Transverse colon (tissue), 4 donors: ENCODE results near the gene WSCD2.

Experiments used
- CTCF ChIP-seq, 5 experiments: fragments of 200-600 bp in 3 of 5; fragments of 450-650 bp in 2 of 5; sonication (generic) in 3 of 5; IDR thresholded peaks; 1 replicate in 2 of 5; 2 replicates in 3 of 5; pipeline ENCODE4 v1.5.1; 2016 to 2017; ENCODE audit warnings: antibody characterized with exemption in 5 of 5, inconsistent platforms in 3 of 5, mild to moderate bottlenecking in 2 of 5, moderate library complexity in 1 of 5
- EP300 ChIP-seq: sonication (generic); formaldehyde crosslinking; IDR thresholded peaks from one replicate; pipeline ENCODE4 v1.6.1; 2017; ENCODE audit warnings: antibody characterized with exemption, low read depth
- POLR2A ChIP-seq: fragments of 450-650 bp; IDR thresholded peaks from one replicate; pipeline ENCODE4 v1.6.1; 2016; ENCODE audit warnings: antibody characterized with exemption, mild to moderate bottlenecking, moderate library complexity
- POLR2AphosphoS5 ChIP-seq, 3 donors: sonication (generic); formaldehyde crosslinking; IDR thresholded peaks; one replicate each; pipeline ENCODE4 v1.6.1; 2016; ENCODE audit warnings: antibody characterized with exemption in 3 of 3

DNA sequence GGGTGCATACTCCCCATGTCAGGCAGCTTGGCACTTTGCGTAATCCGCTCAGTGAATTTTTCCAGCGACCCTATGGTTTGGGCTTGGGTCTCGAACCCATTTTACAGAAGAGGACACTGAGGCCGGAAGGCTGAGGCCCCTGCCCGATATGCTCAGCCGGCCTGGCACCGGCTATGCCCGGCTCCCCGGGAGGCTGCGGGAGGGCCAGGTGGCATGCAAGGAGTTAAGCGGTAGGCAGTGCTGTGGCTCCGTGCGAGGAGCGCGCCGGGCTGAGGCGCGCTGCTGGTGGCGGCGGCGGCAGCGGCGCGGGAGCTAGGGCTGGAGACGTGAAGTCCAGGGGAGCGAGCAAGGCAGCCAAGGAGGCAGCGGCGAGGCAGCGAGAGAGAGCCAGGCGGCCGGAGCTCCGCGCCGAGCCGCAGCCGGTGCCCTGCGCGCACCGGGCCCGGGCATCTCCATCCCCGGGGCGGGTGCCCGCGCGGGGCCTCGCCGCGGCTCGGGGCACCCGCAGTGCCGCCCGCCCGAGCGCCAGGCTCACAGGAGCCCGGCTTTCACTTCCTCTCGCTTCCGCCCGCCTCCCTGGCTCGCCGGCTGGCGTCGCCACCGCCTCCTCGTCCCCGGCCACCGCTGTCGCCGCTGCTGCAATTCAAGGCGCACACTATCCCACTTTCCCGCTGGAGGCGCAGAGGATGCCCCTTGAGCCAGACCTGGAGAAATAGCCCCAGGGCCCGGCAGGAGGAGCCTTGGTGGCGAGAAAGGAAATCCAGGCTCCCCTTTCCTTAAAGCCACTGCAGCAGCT is at the start of gene WSCD2:
- TF ChIP-seq POLR2AphosphoS5 (IDR thresholded peaks at IDR 0.05) (no peak), CTCF (IDR thresholded peaks at IDR 0.05) (peak in 3 of 5 experiments; percentile 9 to 16 (median 16)), POLR2A (no peak), EP300 (no peak)
